Right cardiac atrium (tissue), 5 donors: ENCODE data around the gene MTMR10. TPM values are rescaled to one million over a fixed set of nuclear protein-coding genes. Genes with fewer than 3 reads are reported as not detected.

Experiments
- ATAC-seq, 2 donors: fragments of 200-7000 bp; cut with Tn5 transposase; one replicate each; pipeline versions ENCODE4 v1.8.0 to v1.9.1; 2020; ENCODE audit warnings: moderate library complexity in 2 of 2, mild to moderate bottlenecking in 1 of 2
- DNase-seq, 3 donors: peaks; one replicate each; pipeline ENCODE4 v3.0.0-alpha.2; 2020
- H3K27ac ChIP-seq: one replicate; pipeline ENCODE4 v1.5.1; 2013; ENCODE audit warnings: mild to moderate bottlenecking, low read length, control low read depth, moderate library complexity
- H3K27me3 ChIP-seq: one replicate; pipeline ENCODE4 v1.6.1; 2013; ENCODE audit not compliant: control insufficient read depth, insufficient read depth
- H3K4me1 ChIP-seq: one replicate; pipeline ENCODE4 v1.6.1; 2013; ENCODE audit warnings: low read length; ENCODE audit not compliant: control insufficient read depth, insufficient read depth
- H3K4me3 ChIP-seq: one replicate; pipeline ENCODE4 v1.5.1; 2013; ENCODE audit warnings: low read length, control low read depth
- H3K9me3 ChIP-seq: one replicate; pipeline ENCODE4 v1.6.1; 2013; ENCODE audit warnings: low read length; ENCODE audit not compliant: control insufficient read depth
- WGBS: extraction: QIAGEN DNeasy Blood & Tissue Kit; methylation state at CpG from one replicate; pipeline ENCODE4 v1.1.7; 2013; 5-methylcytosine and 5-hydroxymethylcytosine counted together
- intact Hi-C, 4 donors: fragments of 100-400 bp; cut with DNase I; formaldehyde crosslinking; loops; one replicate each; pipeline versions ENCODE4 v1.11.0 to v1.14.0; 2022 to 2023
- polyA plus RNA-seq: library from polyadenylated mRNA; stranded (reverse); fragments of 200-250 nt; gene quantifications from one replicate; pipeline ENCODE4 v1.2.3, GENCODE V29; 2013
- total RNA-seq, 4 donors: library from RNA; stranded (reverse); fragmentation: NEBNext Ultra II Directional; extraction: Animal tissue kit (Norgen Biotek cat#: 25700); gene quantifications; one replicate each; pipeline ENCODE4 v1.2.1, GENCODE V29; 2021
- donor health status: healthy with polysubstance abuse.
- donor health status: DM: no; HTN: yes; CAD: no.
- donor health status: DM: no; HTN: no; CAD: no.
- donor health status: DM: no; HTN: yes; CAD: no; lungs with severe emphysema.
- donor health status: DM: yes; HTN: yes; CAD: no.

Gene MTMR10
- total and polyA plus RNA-seq, 5 donors = 12.7 to 29.5 (median 27.3) TPM

DNA sequence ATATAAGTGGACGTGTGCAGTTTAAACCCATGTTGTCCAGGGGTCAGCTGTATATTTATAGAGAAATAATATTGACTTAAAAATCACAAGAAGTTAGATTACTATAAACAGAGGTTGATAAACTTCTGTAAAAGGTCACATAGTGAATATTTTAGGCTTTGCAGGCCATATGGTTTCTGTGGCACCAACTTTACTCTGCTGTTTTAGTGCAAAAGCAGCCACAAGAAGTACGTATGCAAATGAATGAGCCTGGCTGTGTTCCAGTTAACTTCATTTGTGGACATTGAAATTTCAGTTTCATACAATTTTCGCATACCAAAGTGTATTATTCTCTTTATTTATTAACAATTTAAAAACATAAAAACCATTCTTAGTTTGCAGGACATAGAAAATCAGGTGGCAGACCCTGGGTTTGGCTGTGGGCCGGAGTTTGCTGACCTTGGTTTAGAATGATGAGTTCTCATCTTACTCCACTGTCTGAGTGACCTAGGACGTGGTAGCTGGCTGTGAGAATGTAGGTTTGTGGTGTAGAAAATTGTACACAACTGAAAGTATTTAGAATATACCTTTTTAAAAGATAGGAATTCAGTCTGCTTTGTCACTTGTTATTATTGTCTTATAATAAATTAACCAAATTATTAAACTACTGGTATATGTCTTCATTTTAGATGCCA, 71.4 kb downstream of the MTMR10 start:
- H3K4me3 ChIP-seq = no peak overlapping the region
- ATAC-seq (no peak), DNase-seq (no peak)
- intact Hi-C loops = no loop called here
- WGBS = 87% methylated on average over 5 of the region's 5 CpGs
- H3K27me3 ChIP-seq = no peaks in the 10 kb centered on the region
- H3K9me3 ChIP-seq = no peaks in the 10 kb centered on the region
- H3K27ac ChIP-seq = no peak overlapping the region
- H3K4me1 ChIP-seq = peaks cover 5% of the 10 kb centered on the region

DNA sequence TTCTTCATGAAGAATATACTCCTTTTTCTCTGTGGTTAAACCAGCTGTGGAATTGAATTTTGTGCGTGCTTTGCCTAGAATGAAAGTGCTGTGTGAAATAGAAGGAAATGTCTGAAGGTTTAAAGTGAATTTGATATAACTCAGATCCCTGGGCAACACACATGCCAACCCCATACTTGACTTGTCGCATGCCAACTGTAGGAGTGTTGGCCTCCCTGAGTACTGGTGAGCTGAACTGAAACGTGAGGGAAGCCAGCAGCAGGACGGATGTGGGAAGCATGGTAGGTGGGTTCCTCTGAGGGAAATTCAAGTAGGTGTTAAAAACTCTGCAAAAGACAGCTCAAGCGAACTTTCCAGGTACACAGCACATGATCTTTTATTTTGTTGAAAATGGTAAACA, 73.1 kb downstream of the MTMR10 start:
- Histone ChIP-seq H3K4me3 (no peak overlapping the region), H3K27ac (no peak overlapping the region), H3K27me3 (no peaks in the 10 kb centered on the region), H3K4me1 (peaks cover 3% of the 10 kb centered on the region), H3K9me3 (no peaks in the 10 kb centered on the region)
- ATAC-seq (no peak), DNase-seq (no peak)
- 71% methylated on average over 5 of the region's 5 CpGs for WGBS
- intact Hi-C loops = no loop called here

DNA sequence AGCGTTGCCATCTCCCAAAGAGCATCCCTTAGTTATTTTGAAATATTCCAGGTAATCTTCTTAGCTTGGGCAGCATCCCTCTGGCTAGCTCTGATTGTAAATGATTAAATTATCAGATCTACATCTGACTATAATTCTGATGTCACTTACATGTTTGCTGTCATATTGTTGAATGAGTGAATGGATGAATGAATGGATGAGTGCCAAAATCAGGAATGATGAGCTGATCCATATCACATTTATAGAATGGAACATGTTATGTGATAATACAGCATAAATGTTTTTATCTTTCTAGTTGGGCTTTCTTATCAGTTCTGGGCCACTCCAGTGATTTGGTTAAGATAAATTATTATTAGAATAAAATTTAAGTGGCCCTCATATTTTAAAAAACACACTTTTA, 73.8 kb downstream of the MTMR10 start:
- DNase-seq = no peak
- ATAC-seq = no peak
- Histone ChIP-seq H3K27ac (no peak overlapping the region), H3K4me3 (no peak overlapping the region), H3K9me3 (no peaks in the 10 kb centered on the region), H3K4me1 (peaks cover 3% of the 10 kb centered on the region), H3K27me3 (no peaks in the 10 kb centered on the region)
- 86% methylated on average over 1 of the region's 1 CpG for WGBS
- intact Hi-C loops = no loop called here

DNA sequence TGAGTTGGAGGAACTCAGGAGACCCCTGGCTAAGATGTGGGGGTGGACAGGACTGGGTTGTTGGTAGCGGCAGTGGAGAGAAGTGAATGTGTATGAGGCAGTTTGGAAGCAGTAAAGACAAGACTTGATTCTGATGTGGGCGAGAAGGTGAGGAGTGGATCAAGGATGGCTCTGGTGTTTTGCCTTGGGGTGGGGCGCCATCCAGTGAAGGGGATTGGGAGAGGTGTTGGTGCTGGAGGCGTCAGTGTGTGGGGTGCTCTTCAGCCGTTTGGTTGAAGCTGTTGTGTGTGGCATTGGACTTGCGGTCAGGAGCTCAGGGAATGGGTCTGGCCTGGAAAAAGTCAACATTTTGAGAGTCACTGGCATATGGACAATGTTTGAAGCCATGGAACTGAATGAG, 74.4 kb downstream of the MTMR10 start:
- Histone ChIP-seq H3K27ac (no peak overlapping the region), H3K4me1 (peaks cover 3% of the 10 kb centered on the region), H3K9me3 (no peaks in the 10 kb centered on the region), H3K27me3 (no peaks in the 10 kb centered on the region), H3K4me3 (no peak overlapping the region)
- no peak for DNase-seq
- intact Hi-C loops = no loop called here
- no peak for ATAC-seq
- WGBS = 83% methylated on average over 6 of the region's 6 CpGs

DNA sequence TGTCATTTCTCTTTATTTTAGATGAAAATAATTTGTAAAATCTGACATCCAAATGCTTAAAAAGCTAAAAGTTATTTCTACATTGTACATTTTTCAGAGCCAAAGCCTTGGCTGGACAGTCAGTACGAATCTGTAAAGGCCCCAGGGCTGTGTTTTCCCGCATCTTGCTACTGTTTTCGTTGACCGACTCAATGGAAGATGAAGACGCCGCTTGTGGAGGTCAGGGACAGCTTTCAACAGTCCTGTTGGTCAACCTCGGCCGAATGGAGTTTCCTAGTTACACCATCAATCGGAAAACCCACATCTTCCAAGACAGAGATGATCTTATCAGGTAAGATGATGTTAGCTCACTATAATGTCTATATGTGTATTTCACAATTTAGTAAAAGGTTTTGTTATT, 77.7 kb downstream of the MTMR10 start:
- no peaks in the 10 kb centered on the region for H3K9me3 ChIP-seq
- DNase-seq (no peak), ATAC-seq (no peak)
- H3K27ac ChIP-seq = no peak overlapping the region
- intact Hi-C loops = no loop called here
- 97% methylated on average over 9 of the region's 9 CpGs for WGBS
- H3K27me3 ChIP-seq = no peaks in the 10 kb centered on the region
- peaks cover 2% of the 10 kb centered on the region for H3K4me1 ChIP-seq
- H3K4me3 ChIP-seq = no peak overlapping the region

DNA sequence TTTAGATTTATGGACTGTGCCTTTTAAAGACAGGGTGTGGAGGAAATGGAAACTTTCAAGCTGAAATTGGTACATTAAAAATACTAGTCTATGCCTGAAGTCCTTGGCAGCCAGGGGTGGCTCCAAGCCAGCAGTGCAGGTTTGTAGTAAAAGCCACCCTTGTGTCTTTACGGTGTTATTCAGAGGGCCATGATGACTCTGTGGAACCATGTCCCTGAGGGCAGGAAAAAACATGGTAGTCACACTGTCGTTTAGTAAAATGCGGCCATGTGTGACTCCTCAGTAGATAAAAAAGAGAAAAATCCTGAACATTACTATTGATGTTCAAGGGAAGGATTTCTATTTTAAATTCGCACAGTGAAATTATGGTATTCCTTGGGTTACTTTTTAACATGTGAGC, 85.1 kb downstream of the MTMR10 start:
- no peak for ATAC-seq
- no peaks in the 10 kb centered on the region for H3K9me3 ChIP-seq
- H3K27me3 ChIP-seq = no peaks in the 10 kb centered on the region
- DNase-seq = no peak
- no peak overlapping the region for H3K4me3 ChIP-seq
- H3K27ac ChIP-seq = no peak overlapping the region
- WGBS = 81% methylated on average over 4 of the region's 4 CpGs
- no peaks in the 10 kb centered on the region for H3K4me1 ChIP-seq
- intact Hi-C loops = no loop called here

DNA sequence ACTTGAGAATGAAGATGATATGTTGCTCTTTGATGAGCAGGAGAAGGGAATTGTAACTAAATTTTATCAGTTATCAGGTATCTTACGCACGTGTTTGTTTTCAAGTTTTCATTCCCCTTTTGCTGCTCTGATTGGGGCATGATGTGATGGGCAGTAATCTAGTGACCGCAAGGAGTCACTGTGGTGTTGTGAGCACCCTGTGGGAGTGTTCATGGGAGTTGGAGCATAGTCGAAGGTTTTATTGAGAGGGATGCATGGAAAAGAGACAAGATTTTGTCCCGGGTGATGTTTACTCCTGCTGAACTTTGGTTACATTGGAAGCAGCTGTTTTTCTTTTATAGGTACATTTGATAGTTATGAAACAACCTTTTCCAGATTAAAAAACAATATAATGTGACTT, 85.6 kb downstream of the MTMR10 start:
- 77% methylated on average over 5 of the region's 5 CpGs for WGBS
- intact Hi-C loops = no loop called here
- Histone ChIP-seq H3K4me3 (no peak overlapping the region), H3K27me3 (no peaks in the 10 kb centered on the region), H3K4me1 (no peaks in the 10 kb centered on the region), H3K9me3 (no peaks in the 10 kb centered on the region), H3K27ac (no peak overlapping the region)
- no peak for ATAC-seq
- DNase-seq = no peak

DNA sequence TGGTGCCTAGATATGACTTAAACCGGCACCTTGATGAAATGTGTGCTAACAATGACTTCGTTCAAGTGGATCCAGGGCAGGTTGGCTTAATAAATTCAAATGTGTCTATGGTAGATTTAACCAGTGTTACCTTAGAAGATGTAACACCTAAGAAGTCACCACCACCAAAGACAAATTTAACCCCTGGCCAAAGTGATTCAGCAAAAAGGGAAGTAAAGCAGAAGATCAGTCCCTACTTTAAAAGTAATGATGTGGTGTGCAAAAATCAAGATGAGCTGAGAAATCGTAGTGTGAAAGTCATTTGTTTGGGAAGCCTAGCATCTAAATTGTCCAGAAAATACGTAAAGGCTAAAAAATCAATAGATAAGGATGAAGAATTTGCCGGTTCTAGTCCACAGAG, 86.6 kb downstream of the MTMR10 start:
- Histone ChIP-seq H3K9me3 (no peaks in the 10 kb centered on the region), H3K4me1 (no peaks in the 10 kb centered on the region), H3K4me3 (peak overlapping the region; percentile 54), H3K27me3 (no peaks in the 10 kb centered on the region), H3K27ac (no peak overlapping the region)
- 91% methylated on average over 5 of the region's 5 CpGs for WGBS
- no peak for ATAC-seq
- no peak for DNase-seq
- intact Hi-C loops = no loop called here

DNA sequence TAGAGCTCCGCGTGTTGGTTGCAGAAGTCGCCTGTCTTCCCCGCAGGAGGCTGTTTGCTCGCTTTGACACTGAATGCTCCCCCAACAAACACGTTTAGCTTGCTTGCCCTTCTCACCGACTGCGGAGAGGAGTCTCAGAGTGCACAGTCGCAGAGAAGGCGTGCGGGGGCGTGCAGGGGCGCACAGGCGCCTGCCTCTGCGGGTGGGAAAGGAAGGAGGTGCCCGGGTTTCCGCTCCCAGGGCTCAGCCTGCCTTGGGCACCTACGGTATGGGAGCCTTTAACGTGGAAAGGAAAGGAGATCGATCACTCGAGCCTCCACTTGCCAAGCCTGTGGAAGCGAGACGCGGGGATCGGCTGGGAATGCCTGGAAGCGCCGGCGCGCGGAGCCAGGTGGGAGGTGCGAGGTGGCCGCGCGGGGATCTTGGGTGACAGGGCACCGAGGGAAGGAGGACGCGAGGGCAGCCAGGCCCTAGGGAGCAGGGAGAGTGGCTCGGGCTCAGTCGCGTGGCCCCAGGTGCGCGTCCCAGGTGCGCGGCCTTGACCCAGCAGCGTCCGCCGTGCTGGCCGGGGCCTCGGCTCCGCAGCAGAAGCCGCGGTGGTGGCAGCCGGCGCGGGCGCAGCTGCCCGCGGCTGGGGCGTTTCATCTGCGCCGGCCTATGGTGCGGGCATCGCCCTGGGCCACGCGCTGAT, 87.8 kb downstream of the MTMR10 start, which contains the start of gene FAN1:
TSS of gene FAN1 (plus strand) at position 419 of the 691 bp plus-strand sequence. CDS start 749 bp downstream, outside the sequence.
- Histone ChIP-seq H3K4me3 (peak within 1 kb of the TSS; percentile 54), H3K27me3 (no peaks in the 10 kb centered on the region), H3K27ac (peak within 1 kb of the TSS; percentile 48), H3K4me1 (no peaks in the 10 kb centered on the region), H3K9me3 (no peaks in the 10 kb centered on the region)
- DNase-seq (peak; percentile 75 to 94 (median 94)), ATAC-seq (peak; percentile 99 to 100)
- under 1% methylated on average over 65 of the region's 65 CpGs for WGBS
- intact Hi-C loops = no loop called here

DNA sequence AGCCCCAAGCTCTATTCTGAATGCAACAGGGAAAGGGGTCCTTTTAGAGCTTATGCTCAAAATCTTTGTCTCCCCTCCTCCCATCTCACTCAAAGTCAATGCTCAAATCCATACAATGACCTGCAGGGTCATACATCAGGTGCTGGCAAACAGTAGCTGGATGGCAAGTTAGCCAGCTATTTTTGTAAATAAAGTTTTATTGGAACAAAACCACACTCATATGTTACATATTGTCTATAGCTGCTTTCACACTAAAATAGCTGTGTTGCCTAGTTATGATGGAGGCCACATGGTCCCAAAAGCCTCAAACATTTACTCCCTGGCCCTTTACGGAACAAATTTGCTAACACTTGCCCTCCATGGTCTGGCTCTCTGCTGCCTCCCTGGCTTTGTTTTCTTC, 89.5 kb downstream of the MTMR10 start:
- ATAC-seq = no peak
- H3K4me3 ChIP-seq = no peak overlapping the region
- no peaks in the 10 kb centered on the region for H3K9me3 ChIP-seq
- H3K27me3 ChIP-seq = no peaks in the 10 kb centered on the region
- no peak for DNase-seq
- intact Hi-C loops = no loop called here
- no peaks in the 10 kb centered on the region for H3K4me1 ChIP-seq
- WGBS = 100% methylated on average over 1 of the region's 1 CpG
- H3K27ac ChIP-seq = no peak overlapping the region

DNA sequence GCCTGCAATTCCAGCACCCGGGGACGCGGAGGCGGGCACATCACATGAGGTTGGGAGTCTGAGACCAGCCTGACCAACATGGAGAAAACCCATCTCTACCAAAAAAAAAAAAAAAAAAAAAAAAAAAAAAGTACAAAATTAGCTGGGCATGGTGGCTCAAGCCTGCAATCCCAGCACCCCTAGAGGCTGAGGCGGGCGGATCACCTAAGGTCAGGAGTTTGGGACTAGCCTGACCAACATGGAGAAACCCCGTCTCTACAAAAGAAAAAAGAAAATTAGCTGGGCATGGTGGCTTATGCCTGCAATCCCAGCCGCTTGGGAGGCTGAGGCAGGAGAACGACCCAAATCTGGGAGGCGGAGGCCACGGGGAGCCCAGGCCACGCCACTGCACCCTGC, 95.2 kb downstream of the MTMR10 start:
- DNase-seq (no peak), ATAC-seq (no peak)
- Histone ChIP-seq H3K4me3 (no peak overlapping the region), H3K27me3 (no peaks in the 10 kb centered on the region), H3K4me1 (no peaks in the 10 kb centered on the region), H3K27ac (no peak overlapping the region), H3K9me3 (no peaks in the 10 kb centered on the region)
- intact Hi-C loops = no loop called here
- 89% methylated on average over 12 of the region's 12 CpGs for WGBS
